Testis (tissue), 2 donors: ENCODE data around the gene TNS3.

Experiments used
- CTCF ChIP-seq, 3 experiments: fragments of 450-650 bp in 2 of 3; fragments of 200-600 bp in 1 of 3; sonication (generic) in 1 of 3; IDR thresholded peaks; one replicate each; pipeline ENCODE4 v1.5.1; 2016 to 2019; ENCODE audit warnings: antibody characterized with exemption in 3 of 3, mild to moderate bottlenecking in 2 of 3, moderate library complexity in 1 of 3
- POLR2A ChIP-seq: fragments of 450-650 bp; IDR thresholded peaks from one replicate; pipeline ENCODE4 v1.6.1; 2017; ENCODE audit warnings: antibody characterized with exemption, mild to moderate bottlenecking, moderate library complexity

GRCh38 chr7:47548546-47548945 lies 33.4 kb downstream of the TNS3 start:
- TF ChIP-seq CTCF (IDR thresholded peaks at IDR 0.05), result no peak
- TF ChIP-seq POLR2A, result no peak
